Gastrocnemius medialis (tissue), 4 donors: ENCODE measurements around the gene ROPN1.

Experiments used
- POLR2A ChIP-seq, 2 donors: fragments of 450-650 bp; IDR thresholded peaks; one replicate each; pipeline ENCODE4 v1.6.1; 2017; ENCODE audit warnings: antibody characterized with exemption in 2 of 2, mild to moderate bottlenecking in 2 of 2, moderate library complexity in 2 of 2
- TF ChIP-seq, protein P1 (sequence below), 5 experiments: fragments of 450-650 bp in 3 of 5; fragments of 200-600 bp in 2 of 5; sonication (generic) in 2 of 5; IDR thresholded peaks in 4 of 5; conservative IDR thresholded peaks in 1 of 5; 1 replicate in 4 of 5; 2 replicates in 1 of 5; pipeline ENCODE4 v1.5.1; 2016 to 2019; ENCODE audit warnings: antibody characterized with exemption in 5 of 5, mild to moderate bottlenecking in 3 of 5, moderate library complexity in 3 of 5

DNA sequence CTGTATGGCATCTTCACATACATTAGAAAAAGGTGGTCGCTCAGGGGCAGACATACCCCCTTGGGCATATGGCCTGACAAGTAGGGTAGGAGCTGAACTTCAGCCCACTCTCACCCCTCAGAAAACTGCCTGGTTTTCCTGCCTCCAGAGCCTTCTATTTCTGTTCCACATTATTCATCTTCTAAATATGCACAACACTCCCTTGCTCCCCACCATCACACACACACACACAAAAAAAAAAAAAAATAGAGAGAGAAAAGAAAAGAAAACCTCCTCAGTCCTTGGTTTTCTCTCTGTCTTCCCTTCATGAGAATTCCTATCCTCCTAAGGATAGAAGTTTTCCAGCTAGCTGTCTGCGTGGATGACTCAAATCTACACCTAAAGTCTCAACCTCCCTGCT, 5.6 kb upstream of the ROPN1 start:
- TF ChIP-seq, protein P1, sequence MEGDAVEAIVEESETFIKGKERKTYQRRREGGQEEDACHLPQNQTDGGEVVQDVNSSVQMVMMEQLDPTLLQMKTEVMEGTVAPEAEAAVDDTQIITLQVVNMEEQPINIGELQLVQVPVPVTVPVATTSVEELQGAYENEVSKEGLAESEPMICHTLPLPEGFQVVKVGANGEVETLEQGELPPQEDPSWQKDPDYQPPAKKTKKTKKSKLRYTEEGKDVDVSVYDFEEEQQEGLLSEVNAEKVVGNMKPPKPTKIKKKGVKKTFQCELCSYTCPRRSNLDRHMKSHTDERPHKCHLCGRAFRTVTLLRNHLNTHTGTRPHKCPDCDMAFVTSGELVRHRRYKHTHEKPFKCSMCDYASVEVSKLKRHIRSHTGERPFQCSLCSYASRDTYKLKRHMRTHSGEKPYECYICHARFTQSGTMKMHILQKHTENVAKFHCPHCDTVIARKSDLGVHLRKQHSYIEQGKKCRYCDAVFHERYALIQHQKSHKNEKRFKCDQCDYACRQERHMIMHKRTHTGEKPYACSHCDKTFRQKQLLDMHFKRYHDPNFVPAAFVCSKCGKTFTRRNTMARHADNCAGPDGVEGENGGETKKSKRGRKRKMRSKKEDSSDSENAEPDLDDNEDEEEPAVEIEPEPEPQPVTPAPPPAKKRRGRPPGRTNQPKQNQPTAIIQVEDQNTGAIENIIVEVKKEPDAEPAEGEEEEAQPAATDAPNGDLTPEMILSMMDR (IDR thresholded peaks at IDR 0.05 in 4 of 5, conservative IDR thresholded peaks at IDR 0.05 in 1 of 5): no peak
- TF ChIP-seq POLR2A (IDR thresholded peaks at IDR 0.05): no peak
